DND-41 (cell line): ENCODE data around the gene ZMYND19.

Experiments used
- CTCF ChIP-seq: IDR thresholded peaks from 2 replicates; pipeline ENCODE4 v1.5.1; 2012; ENCODE audit warnings: borderline replicate concordance, low read length, moderate library complexity, mild to moderate bottlenecking; ENCODE audit not compliant: poor library complexity, severe bottlenecking; ENCODE audit errors: extremely low read depth
- EZH2 ChIP-seq: IDR thresholded peaks from 3 replicates; pipeline ENCODE4 v1.6.1; 2012; ENCODE audit warnings: borderline replicate concordance, low read depth, mild to moderate bottlenecking, moderate library complexity, low read length, inconsistent platforms; ENCODE audit not compliant: severe bottlenecking

DNA sequence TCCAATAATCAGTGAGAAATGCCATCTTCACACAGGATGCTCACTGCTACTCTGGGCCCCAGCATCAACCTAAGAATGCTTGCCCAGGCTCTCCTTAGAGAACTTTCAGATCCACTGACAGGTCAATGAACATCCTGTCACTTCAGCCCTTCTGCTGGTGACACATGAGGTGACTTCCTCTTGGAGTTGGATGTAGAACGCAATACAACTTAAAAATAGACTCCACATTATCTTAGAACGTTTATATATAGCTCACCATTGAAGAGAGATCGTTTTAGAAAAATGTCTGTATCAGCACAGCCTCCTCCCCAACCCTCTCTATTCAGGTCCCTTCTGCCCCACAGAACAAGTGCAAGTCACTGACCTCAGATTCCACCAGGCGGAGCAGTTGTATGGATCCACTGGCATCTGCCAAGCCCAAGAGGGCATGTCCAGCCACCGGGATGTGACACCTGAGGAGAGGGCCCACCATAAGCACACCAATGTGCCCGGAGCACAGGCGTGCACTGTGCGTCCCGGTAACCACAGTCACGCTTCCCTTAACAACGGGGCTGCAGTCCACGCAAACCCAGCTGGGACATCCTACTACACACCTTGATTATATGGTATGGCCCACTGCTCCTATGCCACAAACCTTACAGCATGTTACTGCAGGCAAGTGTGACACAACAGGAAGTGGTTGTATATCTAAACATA, 14.4 kb downstream of the ZMYND19 start:
- TF ChIP-seq EZH2 (no peak), CTCF (no peak)
